Neutrophil (primary cell): ENCODE measurements around the gene ARIH1.

Experiments
- H3K27ac ChIP-seq: fragments of 200-600 bp; sonication (generic); 2 replicates; pipeline ENCODE4 v1.5.1; 2016; ENCODE audit warnings: mild to moderate bottlenecking, moderate library complexity
- H3K27me3 ChIP-seq: fragments of 200-600 bp; sonication (generic); 2 replicates; pipeline ENCODE4 v1.6.0; 2016; ENCODE audit warnings: mild to moderate bottlenecking
- H3K36me3 ChIP-seq: fragments of 200-600 bp; sonication (generic); 2 replicates; pipeline ENCODE4 v1.5.1; 2017
- H3K4me1 ChIP-seq, 2 experiments: fragments of 200-600 bp in 1 of 2; sonication (generic) in 1 of 2; 1 replicate in 1 of 2; 2 replicates in 1 of 2; pipeline versions ENCODE4 v1.5.1 to v1.6.1; 2013 to 2016; ENCODE audit warnings: low read depth in 1 of 2, low read length in 1 of 2, mild to moderate bottlenecking in 1 of 2, moderate library complexity in 1 of 2; ENCODE audit not compliant: control insufficient read depth in 1 of 2, insufficient read depth in 1 of 2
- H3K4me3 ChIP-seq, 2 experiments: fragments of 200-600 bp in 1 of 2; sonication (generic) in 1 of 2; 1 replicate in 1 of 2; 2 replicates in 1 of 2; pipeline ENCODE4 v1.5.1; 2013 to 2016; ENCODE audit warnings: low read depth in 1 of 2, low read length in 1 of 2, mild to moderate bottlenecking in 1 of 2, moderate library complexity in 1 of 2
- H3K9me3 ChIP-seq: fragments of 200-600 bp; sonication (generic); 2 replicates; pipeline ENCODE4 v1.5.1; 2016
- TF ChIP-seq, protein P1 (sequence below): fragments of 200-600 bp; sonication (generic); IDR thresholded peaks from 2 replicates; pipeline ENCODE4 v1.5.1; 2016; ENCODE audit warnings: antibody characterized with exemption

ARIH1 gene

DNA sequence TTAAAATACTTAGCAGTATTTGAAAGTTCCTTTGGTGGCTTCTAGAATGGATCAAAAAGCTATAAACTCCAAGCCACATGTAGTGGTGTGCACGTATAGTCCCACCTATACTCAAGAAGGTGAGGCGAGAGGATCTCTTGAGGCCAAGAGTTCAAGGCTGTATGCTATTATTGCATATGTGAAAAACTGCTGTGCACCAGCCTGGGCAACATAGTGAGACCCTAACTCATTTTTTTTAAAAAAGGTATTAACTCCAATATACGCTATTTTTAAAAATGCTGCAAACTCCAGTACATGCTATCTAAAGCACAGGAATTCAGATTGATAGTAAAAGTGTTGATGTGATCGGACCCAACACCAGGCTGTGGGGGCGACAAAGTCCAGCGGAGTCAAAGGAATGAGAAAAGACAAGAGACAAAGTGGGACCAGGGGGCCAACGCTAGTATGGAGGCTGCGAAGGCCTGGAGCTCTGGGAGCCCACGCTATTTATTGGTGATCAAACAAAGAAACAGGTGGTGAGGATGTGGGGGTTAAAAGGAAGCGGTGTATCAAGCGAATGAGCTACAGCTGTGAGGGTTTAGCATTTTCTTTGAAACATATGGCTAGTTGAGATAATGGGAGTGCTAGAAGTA, 66.6 kb downstream of the ARIH1 start:
- TF ChIP-seq, protein P1, sequence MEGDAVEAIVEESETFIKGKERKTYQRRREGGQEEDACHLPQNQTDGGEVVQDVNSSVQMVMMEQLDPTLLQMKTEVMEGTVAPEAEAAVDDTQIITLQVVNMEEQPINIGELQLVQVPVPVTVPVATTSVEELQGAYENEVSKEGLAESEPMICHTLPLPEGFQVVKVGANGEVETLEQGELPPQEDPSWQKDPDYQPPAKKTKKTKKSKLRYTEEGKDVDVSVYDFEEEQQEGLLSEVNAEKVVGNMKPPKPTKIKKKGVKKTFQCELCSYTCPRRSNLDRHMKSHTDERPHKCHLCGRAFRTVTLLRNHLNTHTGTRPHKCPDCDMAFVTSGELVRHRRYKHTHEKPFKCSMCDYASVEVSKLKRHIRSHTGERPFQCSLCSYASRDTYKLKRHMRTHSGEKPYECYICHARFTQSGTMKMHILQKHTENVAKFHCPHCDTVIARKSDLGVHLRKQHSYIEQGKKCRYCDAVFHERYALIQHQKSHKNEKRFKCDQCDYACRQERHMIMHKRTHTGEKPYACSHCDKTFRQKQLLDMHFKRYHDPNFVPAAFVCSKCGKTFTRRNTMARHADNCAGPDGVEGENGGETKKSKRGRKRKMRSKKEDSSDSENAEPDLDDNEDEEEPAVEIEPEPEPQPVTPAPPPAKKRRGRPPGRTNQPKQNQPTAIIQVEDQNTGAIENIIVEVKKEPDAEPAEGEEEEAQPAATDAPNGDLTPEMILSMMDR = no peak
- no peak overlapping the region for H3K4me3 ChIP-seq

DNA sequence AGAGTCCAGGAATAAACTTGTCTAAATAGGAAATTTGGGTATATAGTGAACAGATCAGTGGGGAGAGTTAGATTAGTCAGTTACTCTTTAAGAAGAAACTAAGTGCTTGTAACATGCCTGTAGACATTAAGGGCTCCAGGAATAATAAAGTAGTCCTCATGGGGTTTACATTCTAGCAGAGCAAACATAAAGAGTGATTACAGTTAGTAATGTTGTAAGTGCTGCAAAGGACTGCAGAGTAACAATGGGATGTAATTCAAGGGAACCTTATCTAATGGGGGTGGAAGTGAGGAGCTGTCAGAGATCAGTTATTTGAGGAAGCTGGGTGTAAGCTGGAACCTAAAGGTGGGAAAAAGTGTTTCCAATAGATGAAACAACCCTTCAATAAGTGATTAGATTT, 67.5 kb downstream of the ARIH1 start:
- peaks cover 19% of the 10 kb centered on the region for H3K36me3 ChIP-seq
- no peak overlapping the region for H3K27ac ChIP-seq
- peaks cover 4% of the 10 kb centered on the region for H3K9me3 ChIP-seq
- no peaks in the 10 kb centered on the region for H3K4me1 ChIP-seq
- no peak overlapping the region for H3K4me3 ChIP-seq
- TF ChIP-seq, protein P1 = no peak
- H3K27me3 ChIP-seq = no peaks in the 10 kb centered on the region

More for the DNA sequence above, 66.6 kb downstream of the ARIH1 start:
- H3K27me3 ChIP-seq = no peaks in the 10 kb centered on the region
- no peak overlapping the region for H3K27ac ChIP-seq
- peaks cover 4% of the 10 kb centered on the region for H3K9me3 ChIP-seq
- peaks cover 10% of the 10 kb centered on the region for H3K36me3 ChIP-seq
- no peaks in the 10 kb centered on the region for H3K4me1 ChIP-seq

DNA sequence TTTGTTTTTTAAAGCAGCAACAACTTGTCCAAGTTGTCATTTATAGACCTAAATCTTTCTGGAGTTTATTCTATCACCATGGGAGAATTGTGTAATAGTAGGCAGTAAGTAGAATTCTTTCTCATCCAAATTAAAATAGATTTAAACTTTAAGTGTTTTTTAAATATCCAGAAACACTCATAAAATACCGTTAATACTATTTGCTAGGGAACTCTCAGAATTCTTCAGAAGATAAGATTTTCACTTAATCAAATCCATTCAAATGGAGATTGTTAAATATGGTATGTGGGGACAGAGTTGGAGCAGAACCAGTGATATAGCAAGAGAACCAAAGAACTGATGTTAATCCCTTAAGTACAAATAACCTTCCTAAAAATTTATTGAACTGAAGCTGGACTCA, 71.0 kb downstream of the ARIH1 start:
- H3K4me3 ChIP-seq = no peak overlapping the region
- peaks cover 4% of the 10 kb centered on the region for H3K9me3 ChIP-seq
- H3K27ac ChIP-seq = no peak overlapping the region
- H3K27me3 ChIP-seq = no peaks in the 10 kb centered on the region
- no peaks in the 10 kb centered on the region for H3K4me1 ChIP-seq
- TF ChIP-seq, protein P1 = no peak
- H3K36me3 ChIP-seq = peaks cover 27% of the 10 kb centered on the region

DNA sequence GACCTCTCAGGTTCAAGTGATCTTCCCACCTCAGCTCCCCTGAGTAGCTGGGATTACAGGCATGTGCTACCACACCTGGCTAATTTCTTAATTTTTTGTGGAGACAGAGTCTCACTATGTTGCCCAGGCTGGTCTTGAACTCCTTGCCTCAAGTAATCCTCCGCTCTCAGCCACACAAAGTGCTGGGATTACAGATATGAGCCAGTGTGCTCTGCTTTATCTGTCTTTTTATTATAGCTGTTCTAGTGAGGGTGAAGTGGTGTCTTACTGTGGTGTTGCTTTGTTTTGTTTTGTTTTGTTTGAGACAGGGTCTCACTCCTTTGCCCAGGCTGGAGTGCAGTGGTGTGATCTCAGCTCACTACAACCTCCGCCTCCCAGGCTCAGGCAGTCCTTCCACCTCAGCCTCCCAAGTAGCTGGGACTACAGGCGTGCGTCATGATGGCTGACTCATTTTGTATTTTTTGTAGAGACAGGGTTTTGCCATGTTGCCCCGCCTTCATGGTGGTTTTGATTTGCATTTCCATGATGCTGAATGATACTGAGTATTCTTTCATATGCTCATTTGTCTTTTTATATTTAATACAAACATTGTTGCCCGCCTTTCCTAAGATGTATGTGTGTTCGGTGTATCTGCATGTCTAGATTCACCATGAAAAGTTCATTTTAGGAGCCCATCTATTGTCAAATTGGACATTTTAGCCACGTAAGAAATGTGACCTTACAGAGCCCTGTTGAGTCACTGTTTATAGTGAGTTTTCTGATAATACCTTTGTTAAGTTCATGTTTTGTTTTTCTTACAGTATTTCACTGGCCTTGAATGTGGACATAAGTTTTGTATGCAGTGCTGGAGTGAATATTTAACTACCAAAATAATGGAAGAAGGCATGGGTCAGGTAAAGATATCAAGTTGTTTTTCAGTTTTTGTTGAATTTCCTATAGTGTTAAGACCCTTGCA, 80.6 kb downstream of the ARIH1 start:
- no peak overlapping the region for H3K4me3 ChIP-seq
- no peak overlapping the region for H3K27ac ChIP-seq
- H3K27me3 ChIP-seq = no peaks in the 10 kb centered on the region
- H3K9me3 ChIP-seq = no peaks in the 10 kb centered on the region
- H3K36me3 ChIP-seq = peaks cover 21% of the 10 kb centered on the region
- H3K4me1 ChIP-seq = peaks cover 0 to 1% of the 10 kb centered on the region in 2 experiments
- TF ChIP-seq, protein P1 = no peak

DNA sequence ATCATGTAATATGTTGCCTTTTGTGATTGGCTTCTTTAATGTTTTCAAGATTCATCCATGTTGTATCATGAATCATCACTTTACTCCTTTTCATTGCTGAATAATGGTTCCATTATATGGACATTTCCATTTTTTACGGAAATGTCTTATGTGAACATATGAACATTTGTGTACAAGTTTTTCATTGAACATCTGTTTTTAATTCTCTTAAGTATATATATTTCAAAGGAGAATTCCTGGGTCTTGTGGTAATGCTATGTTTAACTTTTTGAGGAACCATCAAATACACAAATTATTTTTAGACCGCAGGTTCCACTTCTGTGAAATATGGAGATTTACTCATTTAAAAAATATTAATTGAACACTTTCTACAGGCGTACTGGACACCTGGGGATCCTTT, 85.7 kb downstream of the ARIH1 start:
- Histone ChIP-seq H3K4me3 (no peak overlapping the region), H3K4me1 (peaks cover 12% of the 10 kb centered on the region in 2 experiments), H3K36me3 (peaks cover 44% of the 10 kb centered on the region), H3K27me3 (no peaks in the 10 kb centered on the region), H3K9me3 (no peaks in the 10 kb centered on the region), H3K27ac (no peak overlapping the region)
- TF ChIP-seq, protein P1 = no peak
